ES-I3 (cell line): Measurements from ENCODE around the gene GON4L.
A peak's percentile ranks its signal among the peaks of the same experiment; 100 is the strongest.
"Not testable (repeated sequence)": the region's sequence is repeated elsewhere in the genome, so short reads cannot be mapped to it uniquely, and the experiment has no call there.

ENCODE experiments used
- H3K36me3 ChIP-seq: 2 replicates; pipeline ENCODE4 v1.6.1; 2013; ENCODE audit warnings: mild to moderate bottlenecking, low read length, control low read depth, moderate library complexity; ENCODE audit not compliant: insufficient read depth
- H3K4me1 ChIP-seq: 2 replicates; pipeline ENCODE4 v1.6.1; 2013; ENCODE audit warnings: mild to moderate bottlenecking, control low read depth, low read length; ENCODE audit not compliant: insufficient read depth
- H3K9ac ChIP-seq: 2 replicates; pipeline ENCODE4 v1.6.1; 2013; ENCODE audit warnings: low read depth, mild to moderate bottlenecking, low read length, moderate library complexity
- H3K9me3 ChIP-seq: 2 replicates; pipeline ENCODE4 v1.6.1; 2013; ENCODE audit warnings: mild to moderate bottlenecking, low read length, moderate library complexity; ENCODE audit not compliant: control insufficient read depth, insufficient read depth

The GON4L gene

GRCh38 chr1:155856975-155857930, at the start of gene GON4L:
TSS of gene GON4L (minus strand) at chr1:155857214. CDS start at chr1:155853780, 3,434 bp downstream.
- H3K9me3 ChIP-seq, result no peaks in the 10 kb centered on the region
- H3K4me1 ChIP-seq, result peaks cover 8% of the 10 kb centered on the region
- H3K36me3 ChIP-seq, result peaks cover 10% of the 10 kb centered on the region
- H3K9ac ChIP-seq, result peak within 1 kb of the TSS; percentile 77

GRCh38 chr1:155904261-155904660, 47.2 kb upstream of the GON4L start:
- H3K36me3 ChIP-seq, result peaks cover 16% of the 10 kb centered on the region
- H3K4me1 ChIP-seq, result no peaks in the 10 kb centered on the region
- H3K9ac ChIP-seq, result no peak overlapping the region
- H3K9me3 ChIP-seq, result no peaks in the 10 kb centered on the region

- Histone ChIP-seq H3K9me3 (no peaks in the 10 kb centered on the region), H3K36me3 (peaks cover 22% of the 10 kb centered on the region), H3K9ac (no peak overlapping the region)
These were observed 43.1 kb upstream of the GON4L start for GRCh38 chr1:155900161-155900560.

GRCh38 chr1:155899683-155900082, 42.7 kb upstream of the GON4L start:
- no peaks in the 10 kb centered on the region for H3K9me3 ChIP-seq
- peaks cover 17% of the 10 kb centered on the region for H3K36me3 ChIP-seq
- H3K9ac ChIP-seq, result no peak overlapping the region
- H3K4me1 ChIP-seq, result no peaks in the 10 kb centered on the region

More at GRCh38 chr1:155900161-155900560, 43.1 kb upstream of the GON4L start:
- H3K4me1 ChIP-seq, result no peaks in the 10 kb centered on the region

GRCh38 chr1:155898888-155899287, 41.9 kb upstream of the GON4L start:
- Histone ChIP-seq H3K9me3 (no peaks in the 10 kb centered on the region), H3K9ac (no peak overlapping the region), H3K4me1 (no peaks in the 10 kb centered on the region), H3K36me3 (peaks cover 11% of the 10 kb centered on the region)

GRCh38 chr1:155897746-155898145, 40.7 kb upstream of the GON4L start:
- peaks cover 6% of the 10 kb centered on the region; the same call in 1 of the 2 replicates for H3K4me1 ChIP-seq
- peaks cover 11% of the 10 kb centered on the region for H3K36me3 ChIP-seq
- H3K9me3 ChIP-seq, result no peaks in the 10 kb centered on the region
- H3K9ac ChIP-seq, result no peak overlapping the region

- not testable (repeated sequence) for H3K4me1 ChIP-seq, H3K9me3 ChIP-seq, H3K9ac ChIP-seq
- peaks cover 11% of the 10 kb centered on the region for H3K36me3 ChIP-seq
These were observed 39.5 kb upstream of the GON4L start for GRCh38 chr1:155896476-155896875.

GRCh38 chr1:155895617-155896016, 38.6 kb upstream of the GON4L start:
- not testable (repeated sequence) for H3K9me3 ChIP-seq, H3K9ac ChIP-seq, H3K4me1 ChIP-seq
- peaks cover 11% of the 10 kb centered on the region for H3K36me3 ChIP-seq

GRCh38 chr1:155893389-155894142, 36.6 kb upstream of the GON4L start:
- Histone ChIP-seq H3K9me3 (no peaks in the 10 kb centered on the region), H3K36me3 (0 out of 2 replicates have a peak, but pooled peaks cover 3% of the 10 kb centered on the region), H3K9ac (no peak overlapping the region), H3K4me1 (peaks cover 6% of the 10 kb centered on the region; the same call in 1 of the 2 replicates)

GRCh38 chr1:155892796-155893195, 35.8 kb upstream of the GON4L start:
- Histone ChIP-seq H3K9ac (no peak overlapping the region), H3K9me3 (no peaks in the 10 kb centered on the region), H3K4me1 (peaks cover 6% of the 10 kb centered on the region; the same call in 1 of the 2 replicates), H3K36me3 (0 out of 2 replicates have a peak, but pooled peaks cover 3% of the 10 kb centered on the region)

GRCh38 chr1:155890251-155890650, 33.2 kb upstream of the GON4L start:
- no peaks in the 10 kb centered on the region for H3K36me3 ChIP-seq
- H3K4me1 ChIP-seq, result peaks cover 6% of the 10 kb centered on the region; the same call in 1 of the 2 replicates
- no peak overlapping the region for H3K9ac ChIP-seq

GRCh38 chr1:155889566-155889965, 32.6 kb upstream of the GON4L start:
- no peaks in the 10 kb centered on the region for H3K9me3 ChIP-seq
- peaks cover 6% of the 10 kb centered on the region; the same call in 1 of the 2 replicates for H3K4me1 ChIP-seq
- no peak overlapping the region for H3K9ac ChIP-seq
- no peaks in the 10 kb centered on the region for H3K36me3 ChIP-seq

More at GRCh38 chr1:155890251-155890650, 33.2 kb upstream of the GON4L start:
- H3K9me3 ChIP-seq, result no peaks in the 10 kb centered on the region

- Histone ChIP-seq H3K9me3 (no peaks in the 10 kb centered on the region), H3K4me1 (peaks cover 2% of the 10 kb centered on the region; the same call in 1 of the 2 replicates), H3K9ac (no peak overlapping the region), H3K36me3 (no peaks in the 10 kb centered on the region)
These were observed 31.5 kb upstream of the GON4L start for GRCh38 chr1:155888481-155888880.

- Histone ChIP-seq H3K9ac (no peak overlapping the region), H3K36me3 (no peaks in the 10 kb centered on the region), H3K9me3 (no peaks in the 10 kb centered on the region), H3K4me1 (no peaks in the 10 kb centered on the region)
These were observed 28.0 kb upstream of the GON4L start for GRCh38 chr1:155884982-155885381.
